HCT116 (cell line): ENCODE results near the gene ARHGEF10L. TPM values are rescaled to one million over a fixed set of nuclear protein-coding genes. Genes with fewer than 3 reads are reported as not detected.

Source experiments
- ATAC-seq: fragments of 200-7000 bp; cut with Tn5 transposase; 2 replicates; pipeline ENCODE4 v1.9.1; 2020; ENCODE audit warnings: mild to moderate bottlenecking, moderate library complexity
- BruUV-seq: library from RNA; stranded (reverse); fragments of 400-500 nt; replicated peaks from 2 replicates; lab custom pipeline; 2021; lab: Mats Ljungman, UMichigan
- CTCF ChIA-PET: fragments of 300-600 bp; sonication (Branson Sonifier 250); formaldehyde crosslinking; loops from one replicate; lab custom pipeline; 2021; ENCODE audit warnings: antibody characterized with exemption; lab: Charles Lee
- POLR2A ChIA-PET: fragments of 300-600, 350-600 bp; sonication (Branson Sonifier 250); formaldehyde crosslinking; loops from one replicate; lab custom pipeline; 2021; ENCODE audit warnings: antibody characterized with exemption; lab: Charles Lee
- RAD21 ChIA-PET, 2 experiments: fragments of 300-600 bp; sonication (Branson Sonifier 250); formaldehyde crosslinking; loops; one replicate each; lab custom pipeline; 2023; ENCODE audit warnings: low total read pairs in 2 of 2; ENCODE audit not compliant: uncharacterized antibody in 2 of 2, unreplicated experiment in 2 of 2, low non-redundant PET in 1 of 2; lab: Charles Lee
- DNase-seq: peaks from one replicate; pipeline ENCODE4 v3.0.0-alpha.2; 2010; ENCODE audit warnings: low read depth, low spot score
- H2AFZ ChIP-seq: fragments of 200-600 bp; shearing (Covaris generic), sonication (generic); 2 replicates; pipeline ENCODE4 v1.6.1; 2017; ENCODE audit warnings: low read depth, mixed run types, mixed read lengths, antibody characterized with exemption, low read length; ENCODE audit not compliant: poor library complexity, severe bottlenecking
- H3K27ac ChIP-seq: 2 replicates; pipeline ENCODE4 v1.5.1; 2012; ENCODE audit warnings: low read depth, low read length
- H3K27me3 ChIP-seq: fragments of 200-600 bp; sonication (generic); 2 replicates; pipeline ENCODE4 v1.6.1; 2016; ENCODE audit warnings: mixed run types, low read length, mixed read lengths; ENCODE audit not compliant: insufficient read depth
- H3K36me3 ChIP-seq, 2 experiments: fragments of 200-500 bp in 1 of 2; fragments of 200-600 bp in 1 of 2; sonication (Bioruptor generic) in 1 of 2; sonication (generic) in 1 of 2; 2 replicates each; pipeline versions ENCODE4 v1.5.1 to v1.6.1; 2014 to 2016; ENCODE audit warnings: low read length in 2 of 2, inconsistent platforms in 1 of 2, mixed read lengths in 1 of 2, mixed run types in 1 of 2; ENCODE audit not compliant: insufficient read depth in 2 of 2, control insufficient read depth in 1 of 2
- H3K4me1 ChIP-seq, 2 experiments: fragments of 200-600 bp in 1 of 2; sonication (generic) in 1 of 2; 2 replicates each; pipeline versions ENCODE4 v1.5.1 to v1.6.1; 2012 to 2017; ENCODE audit warnings: low read length in 2 of 2, inconsistent platforms in 1 of 2, mild to moderate bottlenecking in 1 of 2, mixed read lengths in 1 of 2, mixed run types in 1 of 2, moderate library complexity in 1 of 2; ENCODE audit not compliant: insufficient read depth in 2 of 2, control insufficient read depth in 1 of 2
- H3K4me2 ChIP-seq: fragments of 200-600 bp; sonication (generic); 2 replicates; pipeline ENCODE4 v1.6.1; 2017; ENCODE audit warnings: mixed run types, low read length, mixed read lengths
- H3K4me3 ChIP-seq, 2 experiments: fragments of 200-600 bp in 1 of 2; sonication (generic) in 1 of 2; replicated peaks in 1 of 2; 2 replicates each; pipeline ENCODE4 v1.5.1; 2011 to 2016; ENCODE audit warnings: low read length in 2 of 2, control low read depth in 1 of 2, low read depth in 1 of 2, mild to moderate bottlenecking in 1 of 2, mixed read lengths in 1 of 2, mixed run types in 1 of 2
- H3K79me2 ChIP-seq: fragments of 200-600 bp; sonication (generic); 2 replicates; pipeline ENCODE4 v1.6.1; 2017; ENCODE audit warnings: mild to moderate bottlenecking, mixed run types, low read length, moderate library complexity, mixed read lengths; ENCODE audit not compliant: insufficient read depth
- H3K9ac ChIP-seq: fragments of 200-600 bp; sonication (generic); 2 replicates; pipeline ENCODE4 v1.6.1; 2016; ENCODE audit warnings: low read length, mixed read lengths
- H3K9me2 ChIP-seq: fragments of 200-600 bp; sonication (generic), shearing (Covaris generic); 2 replicates; pipeline ENCODE4 v1.6.1; 2017; ENCODE audit warnings: mixed run types, mild to moderate bottlenecking, moderate library complexity; ENCODE audit not compliant: insufficient read depth
- H3K9me3 ChIP-seq, 2 experiments: fragments of 200-500 bp in 1 of 2; fragments of 200-600 bp in 1 of 2; sonication (Bioruptor generic) in 1 of 2; sonication (generic) in 1 of 2; 2 replicates each; pipeline ENCODE4 v1.6.1; 2014 to 2017; ENCODE audit warnings: low read length in 2 of 2, mixed read lengths in 2 of 2, inconsistent platforms in 1 of 2, low read depth in 1 of 2, mild to moderate bottlenecking in 1 of 2, mixed run types in 1 of 2, moderate library complexity in 1 of 2; ENCODE audit not compliant: control insufficient read depth in 1 of 2, insufficient read depth in 1 of 2
- H4K20me1 ChIP-seq: fragments of 200-600 bp; sonication (generic), shearing (Covaris generic); 2 replicates; pipeline ENCODE4 v1.6.1; 2017; ENCODE audit warnings: mixed run types, mild to moderate bottlenecking, moderate library complexity; ENCODE audit not compliant: insufficient read depth
- CEBPB ChIP-seq: IDR thresholded peaks from 2 replicates; pipeline ENCODE4 v1.6.1; 2012; ENCODE audit warnings: low read depth
- EGR1 ChIP-seq: IDR thresholded peaks from 2 replicates; pipeline ENCODE4 v1.6.1; 2012; ENCODE audit warnings: low read depth
- ELF1 ChIP-seq: IDR thresholded peaks from 2 replicates; pipeline ENCODE4 v1.6.1; 2012; ENCODE audit warnings: low read depth, borderline replicate concordance
- EZH2phosphoT487 ChIP-seq: fragments of 200-600 bp; IDR thresholded peaks from 2 replicates; pipeline ENCODE4 v1.6.1; 2018; ENCODE audit warnings: antibody characterized with exemption, borderline replicate concordance
- JUND ChIP-seq: IDR thresholded peaks from 2 replicates; pipeline ENCODE4 v1.6.1; 2012
- POLR2A ChIP-seq: IDR thresholded peaks from 2 replicates; pipeline ENCODE4 v1.7.0; 2011; ENCODE audit warnings: borderline replicate concordance; ENCODE audit not compliant: insufficient read depth, insufficient read length; ENCODE audit errors: extremely low read depth
- POLR2AphosphoS5 ChIP-seq: IDR thresholded peaks from 2 replicates; pipeline ENCODE4 v1.6.1; 2011; ENCODE audit warnings: mild to moderate bottlenecking, low read depth, low read length, moderate library complexity
- RAD21 ChIP-seq: IDR thresholded peaks from 2 replicates; pipeline ENCODE4 v1.6.1; 2012; ENCODE audit warnings: low read depth, mild to moderate bottlenecking
- SIN3A ChIP-seq: IDR thresholded peaks from 2 replicates; pipeline ENCODE4 v1.6.1; 2012; ENCODE audit warnings: low read depth
- SP1 ChIP-seq: IDR thresholded peaks from 2 replicates; pipeline ENCODE4 v1.6.1; 2012; ENCODE audit warnings: low read depth
- SRF ChIP-seq: IDR thresholded peaks from 2 replicates; pipeline ENCODE4 v1.6.1; 2012; ENCODE audit warnings: low read depth
- TCF7L2 ChIP-seq: IDR thresholded peaks from 2 replicates; pipeline ENCODE4 v1.7.0; 2011; ENCODE audit warnings: borderline replicate concordance, inconsistent platforms; ENCODE audit not compliant: insufficient read depth, insufficient read length; ENCODE audit errors: extremely low read depth
- YY1 ChIP-seq: IDR thresholded peaks from 2 replicates; pipeline ENCODE4 v1.6.1; 2011; ENCODE audit warnings: low read length, low read depth, moderate library complexity, mild to moderate bottlenecking; ENCODE audit not compliant: insufficient replicate concordance; ENCODE audit errors: extremely low read depth
- ZFX ChIP-seq: fragments of 450-650 bp; IDR thresholded peaks from 2 replicates; pipeline ENCODE4 v1.6.1; 2017
- ZNF274 ChIP-seq: fragments of 200-500 bp; sonication (Bioruptor generic); IDR thresholded peaks from 2 replicates; pipeline ENCODE4 v1.6.1; 2014; ENCODE audit warnings: mild to moderate bottlenecking, low read depth, low read length, inconsistent platforms
- intact Hi-C: fragments of 100-400 bp; cut with micrococcal nuclease; formaldehyde crosslinking; loops from 2 replicates; pipeline ENCODE4 v1.10.0; 2022
- total RNA-seq: library from RNA; stranded (reverse); gene quantifications from one replicate; pipeline ENCODE4 v1.2.1, GENCODE V29; 2021; ENCODE audit not compliant: unreplicated experiment
- TF ChIP-seq, protein P1 (sequence below): IDR thresholded peaks from 2 replicates; pipeline ENCODE4 v1.6.1; 2012
- TF ChIP-seq, protein P2 (sequence below): IDR thresholded peaks from 2 replicates; pipeline ENCODE4 v1.6.1; 2012; ENCODE audit warnings: low read depth
- TF ChIP-seq, protein P3 (sequence below), 3 experiments: fragments of 200-600 bp in 1 of 3; sonication (generic) in 1 of 3; IDR thresholded peaks in 2 of 3; conservative IDR thresholded peaks in 1 of 3; 2 replicates each; pipeline ENCODE4 v1.5.1; 2012 to 2017; ENCODE audit warnings: low read depth in 2 of 3, low read length in 2 of 3, antibody characterized with exemption in 1 of 3, borderline replicate concordance in 1 of 3, control low read depth in 1 of 3, mild to moderate bottlenecking in 1 of 3, mixed read lengths in 1 of 3, mixed run types in 1 of 3, moderate library complexity in 1 of 3; ENCODE audit not compliant: insufficient read depth in 1 of 3

The ARHGEF10L gene
- total RNA-seq, 1 experiment from 2014 or later: 14.7 TPM

DNA sequence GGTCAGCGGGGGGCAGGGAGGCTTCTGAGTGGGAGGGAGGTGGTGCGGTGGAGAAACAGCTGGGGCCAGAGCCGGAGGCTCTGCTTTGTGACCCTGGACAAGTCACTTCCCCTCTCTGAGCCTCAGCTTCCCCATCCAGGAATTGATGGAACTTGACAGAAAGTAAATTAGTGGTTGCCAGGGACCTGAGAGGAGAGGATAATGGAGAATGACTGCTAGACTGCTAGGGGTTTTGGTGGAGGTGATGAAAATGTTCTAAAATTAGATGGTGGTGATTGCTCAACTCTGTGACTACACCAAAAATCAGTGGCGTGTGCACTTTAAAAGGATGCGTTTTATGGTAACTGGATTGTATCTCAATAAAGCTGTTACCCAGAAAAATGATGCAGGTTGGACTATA lies 100.9 kb downstream of the ARHGEF10L start:
- Histone ChIP-seq H3K4me3 (no peak overlapping the region), H4K20me1 (no peaks in the 10 kb centered on the region), H3K4me2 (no peak overlapping the region), H3K27me3 (no peaks in the 10 kb centered on the region), H3K9ac (no peak overlapping the region), H3K36me3 (peaks cover 0 to 11% of the 10 kb centered on the region in 2 experiments; a peak in 1 of 4 replicates), H2AFZ (no peak overlapping the region), H3K4me1 (peaks cover 5 to 8% of the 10 kb centered on the region in 2 experiments), H3K27ac (no peak overlapping the region), H3K9me2 (no peaks in the 10 kb centered on the region), H3K9me3 (no peaks in the 10 kb centered on the region), H3K79me2 (no peaks in the 10 kb centered on the region)
- DNase-seq (no peak), ATAC-seq (no peak)
- ChIA-PET POLR2A (no interaction called here), CTCF (no interaction called here), RAD21 (no interaction called here)
- no TSS peak for BruUV-seq
- no peak for TF ChIP-seq ELF1
- TF ChIP-seq EGR1: no peak
- no peak for TF ChIP-seq ZNF274
- TF ChIP-seq TCF7L2: no peak
- TF ChIP-seq ZFX: no peak
- TF ChIP-seq SP1: no peak
- no peak for TF ChIP-seq YY1
- TF ChIP-seq EZH2phosphoT487: no peak
- no peak for TF ChIP-seq SIN3A
- no peak for TF ChIP-seq POLR2A
- TF ChIP-seq SRF: no peak
- no peak for TF ChIP-seq RAD21
- intact Hi-C loops: no loop called here

DNA sequence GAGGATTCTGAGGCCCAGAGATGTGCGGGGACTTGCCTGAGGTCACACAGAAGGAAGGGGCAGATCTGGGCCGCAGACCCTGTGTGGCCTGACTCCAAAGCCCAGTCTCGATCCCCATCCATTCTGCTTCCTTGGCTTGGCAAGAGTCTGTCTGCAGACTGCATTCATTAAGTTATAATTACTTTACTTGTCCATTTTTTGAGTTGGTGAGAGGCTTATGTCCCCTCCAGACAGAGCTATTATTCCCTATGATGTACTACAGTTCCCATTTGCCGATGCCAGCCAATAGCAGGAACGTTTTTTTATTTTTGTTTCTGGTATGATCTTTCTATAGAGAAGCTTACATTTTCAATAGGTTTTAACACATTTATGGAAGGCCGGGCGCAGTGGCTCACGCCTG lies 101.5 kb downstream of the ARHGEF10L start:
- CTCF ChIA-PET: no interaction called here
- Histone ChIP-seq H3K79me2 (no peaks in the 10 kb centered on the region), H3K4me1 (peaks cover 5 to 8% of the 10 kb centered on the region in 2 experiments), H3K4me2 (no peak overlapping the region), H2AFZ (no peak overlapping the region), H4K20me1 (no peaks in the 10 kb centered on the region), H3K9ac (no peak overlapping the region), H3K4me3 (no peak overlapping the region), H3K36me3 (peaks cover 0 to 11% of the 10 kb centered on the region in 2 experiments; a peak in 1 of 4 replicates), H3K9me2 (no peaks in the 10 kb centered on the region), H3K27ac (no peak overlapping the region), H3K9me3 (no peaks in the 10 kb centered on the region), H3K27me3 (no peaks in the 10 kb centered on the region)
- RAD21 ChIA-PET: no interaction called here
- POLR2A ChIA-PET: no interaction called here
- no peak for ATAC-seq
- intact Hi-C loops: no loop called here
- no peak for DNase-seq
- no TSS peak for BruUV-seq
- TF ChIP-seq POLR2AphosphoS5 (no peak), RAD21 (no peak), JUND (no peak), CEBPB (no peak), POLR2A (no peak)
- TF ChIP-seq, protein P1, sequence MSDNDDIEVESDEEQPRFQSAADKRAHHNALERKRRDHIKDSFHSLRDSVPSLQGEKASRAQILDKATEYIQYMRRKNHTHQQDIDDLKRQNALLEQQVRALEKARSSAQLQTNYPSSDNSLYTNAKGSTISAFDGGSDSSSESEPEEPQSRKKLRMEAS: no peak
- TF ChIP-seq, protein P2, sequence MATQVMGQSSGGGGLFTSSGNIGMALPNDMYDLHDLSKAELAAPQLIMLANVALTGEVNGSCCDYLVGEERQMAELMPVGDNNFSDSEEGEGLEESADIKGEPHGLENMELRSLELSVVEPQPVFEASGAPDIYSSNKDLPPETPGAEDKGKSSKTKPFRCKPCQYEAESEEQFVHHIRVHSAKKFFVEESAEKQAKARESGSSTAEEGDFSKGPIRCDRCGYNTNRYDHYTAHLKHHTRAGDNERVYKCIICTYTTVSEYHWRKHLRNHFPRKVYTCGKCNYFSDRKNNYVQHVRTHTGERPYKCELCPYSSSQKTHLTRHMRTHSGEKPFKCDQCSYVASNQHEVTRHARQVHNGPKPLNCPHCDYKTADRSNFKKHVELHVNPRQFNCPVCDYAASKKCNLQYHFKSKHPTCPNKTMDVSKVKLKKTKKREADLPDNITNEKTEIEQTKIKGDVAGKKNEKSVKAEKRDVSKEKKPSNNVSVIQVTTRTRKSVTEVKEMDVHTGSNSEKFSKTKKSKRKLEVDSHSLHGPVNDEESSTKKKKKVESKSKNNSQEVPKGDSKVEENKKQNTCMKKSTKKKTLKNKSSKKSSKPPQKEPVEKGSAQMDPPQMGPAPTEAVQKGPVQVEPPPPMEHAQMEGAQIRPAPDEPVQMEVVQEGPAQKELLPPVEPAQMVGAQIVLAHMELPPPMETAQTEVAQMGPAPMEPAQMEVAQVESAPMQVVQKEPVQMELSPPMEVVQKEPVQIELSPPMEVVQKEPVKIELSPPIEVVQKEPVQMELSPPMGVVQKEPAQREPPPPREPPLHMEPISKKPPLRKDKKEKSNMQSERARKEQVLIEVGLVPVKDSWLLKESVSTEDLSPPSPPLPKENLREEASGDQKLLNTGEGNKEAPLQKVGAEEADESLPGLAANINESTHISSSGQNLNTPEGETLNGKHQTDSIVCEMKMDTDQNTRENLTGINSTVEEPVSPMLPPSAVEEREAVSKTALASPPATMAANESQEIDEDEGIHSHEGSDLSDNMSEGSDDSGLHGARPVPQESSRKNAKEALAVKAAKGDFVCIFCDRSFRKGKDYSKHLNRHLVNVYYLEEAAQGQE: no peak
- TF ChIP-seq, protein P3, sequence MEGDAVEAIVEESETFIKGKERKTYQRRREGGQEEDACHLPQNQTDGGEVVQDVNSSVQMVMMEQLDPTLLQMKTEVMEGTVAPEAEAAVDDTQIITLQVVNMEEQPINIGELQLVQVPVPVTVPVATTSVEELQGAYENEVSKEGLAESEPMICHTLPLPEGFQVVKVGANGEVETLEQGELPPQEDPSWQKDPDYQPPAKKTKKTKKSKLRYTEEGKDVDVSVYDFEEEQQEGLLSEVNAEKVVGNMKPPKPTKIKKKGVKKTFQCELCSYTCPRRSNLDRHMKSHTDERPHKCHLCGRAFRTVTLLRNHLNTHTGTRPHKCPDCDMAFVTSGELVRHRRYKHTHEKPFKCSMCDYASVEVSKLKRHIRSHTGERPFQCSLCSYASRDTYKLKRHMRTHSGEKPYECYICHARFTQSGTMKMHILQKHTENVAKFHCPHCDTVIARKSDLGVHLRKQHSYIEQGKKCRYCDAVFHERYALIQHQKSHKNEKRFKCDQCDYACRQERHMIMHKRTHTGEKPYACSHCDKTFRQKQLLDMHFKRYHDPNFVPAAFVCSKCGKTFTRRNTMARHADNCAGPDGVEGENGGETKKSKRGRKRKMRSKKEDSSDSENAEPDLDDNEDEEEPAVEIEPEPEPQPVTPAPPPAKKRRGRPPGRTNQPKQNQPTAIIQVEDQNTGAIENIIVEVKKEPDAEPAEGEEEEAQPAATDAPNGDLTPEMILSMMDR (IDR thresholded peaks at IDR 0.05 in 2 of 3, conservative IDR thresholded peaks at IDR 0.05 in 1 of 3; ENCODE audit: borderline replicate concordance in 1 of 3, insufficient read depth in 1 of 3, low read depth in 2 of 3, low read length in 2 of 3): no peak
